Measurements from ENCODE around the gene IL17RB. TPM values are rescaled to one million over a fixed set of nuclear protein-coding genes. Genes with fewer than 3 reads are reported as not detected.

The IL17RB gene
- total RNA-seq, 6 experiments from 2014 or later = not detected

GRCh38 chr3:53809764-53810400 lies 36.5 kb upstream of the IL17RB start:
- H3K4me1 Mint-ChIP-seq (ENCODE audit: low read depth) = peaks cover 22% of the 10 kb centered on the region
- no peaks in the 10 kb centered on the region for H3K36me3 Mint-ChIP-seq (ENCODE audit: low read depth)
- TF ChIP-seq, protein P1, sequence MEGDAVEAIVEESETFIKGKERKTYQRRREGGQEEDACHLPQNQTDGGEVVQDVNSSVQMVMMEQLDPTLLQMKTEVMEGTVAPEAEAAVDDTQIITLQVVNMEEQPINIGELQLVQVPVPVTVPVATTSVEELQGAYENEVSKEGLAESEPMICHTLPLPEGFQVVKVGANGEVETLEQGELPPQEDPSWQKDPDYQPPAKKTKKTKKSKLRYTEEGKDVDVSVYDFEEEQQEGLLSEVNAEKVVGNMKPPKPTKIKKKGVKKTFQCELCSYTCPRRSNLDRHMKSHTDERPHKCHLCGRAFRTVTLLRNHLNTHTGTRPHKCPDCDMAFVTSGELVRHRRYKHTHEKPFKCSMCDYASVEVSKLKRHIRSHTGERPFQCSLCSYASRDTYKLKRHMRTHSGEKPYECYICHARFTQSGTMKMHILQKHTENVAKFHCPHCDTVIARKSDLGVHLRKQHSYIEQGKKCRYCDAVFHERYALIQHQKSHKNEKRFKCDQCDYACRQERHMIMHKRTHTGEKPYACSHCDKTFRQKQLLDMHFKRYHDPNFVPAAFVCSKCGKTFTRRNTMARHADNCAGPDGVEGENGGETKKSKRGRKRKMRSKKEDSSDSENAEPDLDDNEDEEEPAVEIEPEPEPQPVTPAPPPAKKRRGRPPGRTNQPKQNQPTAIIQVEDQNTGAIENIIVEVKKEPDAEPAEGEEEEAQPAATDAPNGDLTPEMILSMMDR (IDR thresholded peaks at IDR 0.05) = no peak
- H3K9me3 Mint-ChIP-seq = no peaks in the 10 kb centered on the region
- no peak overlapping the region for H3K27ac Mint-ChIP-seq
- no peak overlapping the region for H3K4me3 Mint-ChIP-seq
- no peak for DNase-seq
- peaks cover 5% of the 10 kb centered on the region for H3K27me3 Mint-ChIP-seq (ENCODE audit: insufficient read depth)

- Mint-ChIP-seq H3K9me3 (no peaks in the 10 kb centered on the region), H3K36me3 (ENCODE audit: low read depth) (no peaks in the 10 kb centered on the region), H3K27me3 (ENCODE audit: insufficient read depth) (peaks cover 14% of the 10 kb centered on the region), H3K4me3 (no peak overlapping the region), H3K27ac (no peak overlapping the region), H3K4me1 (ENCODE audit: low read depth) (peaks cover 11% of the 10 kb centered on the region)
- TF ChIP-seq, protein P1 (IDR thresholded peaks at IDR 0.05) = no peak
- no peak for DNase-seq
Measured at GRCh38 chr3:53811143-53811927, 35.0 kb upstream of the IL17RB start.

GRCh38 chr3:53812434-53812833 lies 33.9 kb upstream of the IL17RB start:
- Mint-ChIP-seq H3K9me3 (no peaks in the 10 kb centered on the region), H3K4me1 (ENCODE audit: low read depth) (no peaks in the 10 kb centered on the region), H3K27me3 (ENCODE audit: insufficient read depth) (peaks cover 14% of the 10 kb centered on the region), H3K4me3 (no peak overlapping the region), H3K27ac (no peak overlapping the region), H3K36me3 (ENCODE audit: low read depth) (no peaks in the 10 kb centered on the region)
- TF ChIP-seq, protein P1 (IDR thresholded peaks at IDR 0.05) = peak; percentile 32
- no peak for DNase-seq

DNA sequence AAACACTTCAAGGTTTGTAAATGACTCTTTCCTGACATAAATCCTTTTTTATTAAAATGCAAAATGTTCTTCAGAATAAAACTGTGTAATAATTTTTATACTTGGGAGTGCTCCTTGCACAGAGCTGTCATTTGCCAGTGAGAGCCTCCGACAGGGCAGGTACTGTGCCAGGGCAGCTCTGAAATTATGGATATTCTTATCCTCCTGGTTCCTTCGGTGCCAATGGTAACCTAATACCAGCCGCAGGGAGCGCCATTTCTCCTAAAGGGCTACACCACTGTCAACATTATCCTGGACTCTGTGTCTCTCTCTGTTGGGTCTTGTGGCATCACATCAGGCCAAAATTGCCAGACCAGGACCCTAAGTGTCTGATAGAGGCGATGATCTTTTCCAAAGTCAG lies 33.1 kb upstream of the IL17RB start:
- H3K27ac Mint-ChIP-seq = no peak overlapping the region
- no peak for DNase-seq

DNA sequence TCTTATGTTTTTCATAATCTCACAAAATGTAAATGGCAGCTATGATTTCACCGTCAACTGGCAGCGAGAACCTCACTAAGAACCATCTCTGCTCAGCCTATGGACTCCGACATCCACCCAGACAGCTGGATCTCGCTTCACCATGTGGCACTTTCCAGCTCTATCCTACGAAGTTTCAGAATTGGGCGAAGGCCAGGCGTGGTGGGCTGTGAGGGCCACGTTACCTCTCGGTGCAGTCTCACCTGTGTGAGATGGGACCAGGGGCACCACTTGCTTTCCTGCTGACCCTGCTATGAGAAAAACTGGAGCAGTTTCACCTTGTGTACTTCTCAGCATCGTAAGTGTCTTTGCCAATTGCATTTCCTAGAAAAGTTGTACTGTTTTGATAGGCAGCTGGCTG lies 32.5 kb upstream of the IL17RB start:
- Mint-ChIP-seq H3K9me3 (no peaks in the 10 kb centered on the region), H3K36me3 (ENCODE audit: low read depth) (no peaks in the 10 kb centered on the region), H3K27ac (no peak overlapping the region), H3K27me3 (ENCODE audit: insufficient read depth) (peaks cover 14% of the 10 kb centered on the region), H3K4me1 (ENCODE audit: low read depth) (no peaks in the 10 kb centered on the region), H3K4me3 (no peak overlapping the region)
- no peak for DNase-seq
- TF ChIP-seq, protein P1 (IDR thresholded peaks at IDR 0.05) = no peak

More for the DNA sequence above, 33.1 kb upstream of the IL17RB start:
- peaks cover 14% of the 10 kb centered on the region for H3K27me3 Mint-ChIP-seq (ENCODE audit: insufficient read depth)
- H3K9me3 Mint-ChIP-seq = no peaks in the 10 kb centered on the region
- no peaks in the 10 kb centered on the region for H3K4me1 Mint-ChIP-seq (ENCODE audit: low read depth)
- H3K4me3 Mint-ChIP-seq = no peak overlapping the region
- no peaks in the 10 kb centered on the region for H3K36me3 Mint-ChIP-seq (ENCODE audit: low read depth)
- TF ChIP-seq, protein P1 (IDR thresholded peaks at IDR 0.05) = no peak

Data from HFFc6 (cell line).